HG02610 (cell line): ENCODE measurements around the gene HHLA2.

Source experiments
- ATAC-seq: cut with Tn5 transposase; IDR thresholded peaks from one replicate; pipeline ENCODE4 v1.9.1; 2021; ENCODE audit warnings: mild to moderate bottlenecking, moderate library complexity; ENCODE audit not compliant: unreplicated experiment

HHLA2 gene

GRCh38 chr3:108416111-108416869 lies 119.9 kb downstream of the HHLA2 start:
- ATAC-seq = no peak

- no peak for ATAC-seq
Measured at GRCh38 chr3:108420926-108421325, 124.6 kb downstream of the HHLA2 start.
